ENCODE measurements around the gene NFIB. TPM values are rescaled to one million over a fixed set of nuclear protein-coding genes. Genes with fewer than 3 reads are reported as not detected.

NFIB gene
- polyA plus RNA-seq, 2 of the 4 experiments (the other 2 are of a cell fraction): 10.7 to 21.7 TPM

GRCh38 chr9:14340994-14341393, 27.1 kb upstream of the NFIB start:
- POLR2A ChIA-PET: no interaction called here
- Histone ChIP-seq H3K27ac (no peak overlapping the region), H3K4me2 (no peak overlapping the region), H3K4me1 (peaks cover 10% of the 10 kb centered on the region; the same call in 1 of the 3 replicates), H3K4me3 (no peak overlapping the region), H3K9me3 (no peaks in the 10 kb centered on the region)
- WGBS (ENCODE audit: missing lambda C conversion rate): 56% methylated on average over 3 of the region's 3 CpGs
- CTCF ChIA-PET: interaction anchor here (1.0 to 3.5 kb wide), 3 partner anchors 12 to 93 kb away, joined by 3 to 18 read pairs (median 4); no protein-coding TSS in a partner anchor
- DNase-seq (ENCODE audit: low read depth in 1 of 2, low spot score in 1 of 2) (no peak), FAIRE-seq (no peak), ATAC-seq (no peak)
- TF ChIP-seq FOSB (CRISPR knock-in tag; IDR thresholded peaks at IDR 0.05): no peak
- no peak for TF ChIP-seq CEBPB (IDR thresholded peaks at IDR 0.05)
- no peak for TF ChIP-seq HOXB5 (CRISPR knock-in tag; IDR thresholded peaks at IDR 0.05)
- TF ChIP-seq SREBF2 (IDR thresholded peaks at IDR 0.05): no peak

- DNase-seq (ENCODE audit: low read depth in 1 of 2, low spot score in 1 of 2): no peak
- Histone ChIP-seq H3K9me3 (no peaks in the 10 kb centered on the region), H3K4me2 (no peak overlapping the region), H3K4me3 (no peak overlapping the region), H3K27ac (no peak overlapping the region), H3K4me1 (peaks cover 10% of the 10 kb centered on the region; the same call in 1 of the 3 replicates)
- CTCF ChIA-PET: interaction anchor here (0.6 to 3.5 kb wide), 3 partner anchors 13 to 237 kb away, joined by 3 to 18 read pairs (median 4); no protein-coding TSS in a partner anchor
- TF ChIP-seq HOXB13 (CRISPR knock-in tag; IDR thresholded peaks at IDR 0.05; ENCODE audit: low read depth): no peak
- no peak for TF ChIP-seq MYC (IDR thresholded peaks at IDR 0.05; ENCODE audit: borderline replicate concordance, low read length)
- no peak for TF ChIP-seq RNF2 (IDR thresholded peaks at IDR 0.05; ENCODE audit: borderline replicate concordance, low read depth)
- no peak for ATAC-seq
- WGBS (ENCODE audit: missing lambda C conversion rate): 67% methylated on average over 8 of the region's 8 CpGs
- POLR2A ChIA-PET: no interaction called here
- no peak for FAIRE-seq
These were observed 26.4 kb upstream of the NFIB start for GRCh38 chr9:14340219-14340873.

GRCh38 chr9:14339746-14340145, 25.8 kb upstream of the NFIB start:
- no peaks in the 10 kb centered on the region for H3K9me3 ChIP-seq
- ChIA-PET POLR2A (no interaction called here), CTCF (interaction anchor here (0.6 to 3.5 kb wide), 2 partner anchors 13 to 236 kb away, joined by 3 to 18 read pairs; no protein-coding TSS in a partner anchor)
- no peak overlapping the region for H3K27ac ChIP-seq
- H3K4me2 ChIP-seq: no peak overlapping the region
- no peak overlapping the region for H3K4me3 ChIP-seq
- no peak for DNase-seq (ENCODE audit: low read depth in 1 of 2, low spot score in 1 of 2)
- ATAC-seq: no peak
- TF ChIP-seq MYC (IDR thresholded peaks at IDR 0.05; ENCODE audit: borderline replicate concordance, low read length) (no peak), RFX5 (IDR thresholded peaks at IDR 0.05) (no peak), JUN (IDR thresholded peaks at IDR 0.05) (no peak), HEYL (CRISPR knock-in tag; IDR thresholded peaks at IDR 0.05) (no peak), CTCF (IDR thresholded peaks at IDR 0.05) (no peak), POLR2A (IDR thresholded peaks at IDR 0.05; ENCODE audit: low read length) (no peak), BCL3 (IDR thresholded peaks at IDR 0.05) (no peak), SMC3 (IDR thresholded peaks at IDR 0.05) (no peak), FOSB (CRISPR knock-in tag; IDR thresholded peaks at IDR 0.05) (no peak), ZC3H11A (IDR thresholded peaks at IDR 0.05) (no peak), E2F6 (IDR thresholded peaks at IDR 0.05; ENCODE audit: borderline replicate concordance, low read depth) (no peak), HES2 (IDR thresholded peaks at IDR 0.05) (no peak), HOXB5 (CRISPR knock-in tag; IDR thresholded peaks at IDR 0.05) (no peak)
- 61% methylated on average over 2 of the region's 2 CpGs for WGBS (ENCODE audit: missing lambda C conversion rate)
- H3K4me1 ChIP-seq: peaks cover 10% of the 10 kb centered on the region; the same call in 1 of the 3 replicates
- no peak for FAIRE-seq

All from A549 (cell line).